Left renal cortex interstitium (tissue), 4 donors: Measurements from ENCODE around the gene EFNB3. TPM values are rescaled to one million over a fixed set of nuclear protein-coding genes. Genes with fewer than 3 reads are reported as not detected.

Experiments used
- DNase-seq, 4 donors: peaks; one replicate each; pipeline ENCODE4 v3.0.0-alpha.2; 2013; ENCODE audit warnings: low read depth in 4 of 4, low spot score in 2 of 4, missing footprints in 1 of 4
- polyA plus RNA-seq, 4 donors: library from polyadenylated mRNA; unstranded; fragments of 120-200 nt; gene quantifications; one replicate each; pipeline ENCODE4 v1.2.1, GENCODE V29; 2013; ENCODE audit not compliant: insufficient read length in 4 of 4

EFNB3 gene
- polyA plus RNA-seq, 4 donors: 22.3 to 25.6 (median 23.7) TPM

DNA sequence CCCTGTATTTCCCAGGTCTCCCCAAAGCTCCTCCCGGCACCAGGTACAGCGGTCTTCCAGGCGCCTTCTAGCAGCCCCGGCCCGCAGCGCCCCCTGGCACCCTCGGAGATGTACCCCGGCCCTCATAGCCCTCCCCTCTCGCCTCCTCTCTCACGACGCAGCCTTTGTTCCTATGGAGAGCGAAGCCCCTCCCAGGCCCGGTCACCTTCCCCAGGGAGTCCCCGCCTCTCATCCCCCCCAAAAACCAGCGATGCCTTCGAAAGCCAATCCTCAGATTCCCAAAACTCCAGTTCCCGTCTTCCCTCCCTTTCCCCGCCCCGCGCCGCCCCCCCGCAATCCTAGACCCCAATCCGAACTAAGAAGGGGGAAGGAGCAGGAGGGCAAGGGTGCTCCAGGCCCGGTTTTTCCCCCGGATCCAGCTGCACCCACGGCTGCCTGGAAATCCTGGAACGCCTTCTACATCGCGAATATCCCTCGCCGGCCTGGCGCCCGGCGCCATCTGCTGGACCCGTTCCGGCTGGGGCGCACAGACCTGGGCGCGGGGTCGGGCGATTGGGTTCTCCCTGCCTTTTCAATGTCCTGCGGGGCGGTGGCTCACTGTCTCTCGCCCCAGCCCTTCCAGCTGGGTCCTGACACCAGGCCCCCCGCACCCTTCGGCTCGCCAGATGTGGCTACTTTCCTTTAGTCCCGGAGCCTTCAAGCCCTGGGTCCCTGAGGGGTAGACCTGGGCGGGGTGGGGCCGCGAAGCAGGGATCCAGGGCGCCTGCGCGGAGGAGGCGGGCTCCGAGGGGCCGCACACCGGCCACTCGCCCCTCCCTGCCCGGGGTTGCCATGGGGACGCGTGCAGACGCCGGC is 12.1 kb downstream of the EFNB3 start, which contains the start of gene DNAH2:
TSS of gene DNAH2 (plus strand) at position 844 of the 855 bp plus-strand sequence. CDS start 1,991 bp downstream, outside the sequence.
- DNase-seq: peak; percentile 85 to 92 (median 85)

DNA sequence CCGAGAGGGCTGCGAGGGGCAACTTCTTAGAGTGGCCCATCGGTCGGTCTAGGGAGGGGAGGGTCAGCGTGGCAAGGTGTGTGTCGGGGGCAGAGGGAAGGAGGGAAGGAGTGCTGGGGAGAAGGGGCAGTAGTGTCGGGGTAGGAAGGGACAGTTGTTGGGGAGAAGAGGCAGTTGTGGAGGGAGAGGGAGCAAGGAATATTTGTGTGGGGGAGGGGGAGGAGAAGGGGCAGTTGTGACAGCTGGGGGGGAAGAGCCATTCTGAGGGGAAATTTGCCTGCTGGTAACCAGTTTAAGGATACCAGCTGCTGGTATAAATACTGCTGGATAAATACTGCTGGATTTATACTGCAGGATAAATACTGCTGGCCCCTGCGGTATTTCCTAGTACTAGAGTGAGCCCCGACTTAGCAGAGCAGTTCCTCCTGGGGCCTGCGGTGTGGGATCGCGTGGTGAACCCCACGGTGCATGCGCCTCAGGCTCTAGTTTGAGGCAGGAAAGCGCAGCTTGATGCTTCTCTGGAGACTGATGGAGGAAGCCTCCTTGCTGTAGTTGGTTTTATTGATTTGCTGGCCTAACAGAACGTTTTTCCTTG is 12.9 kb downstream of the EFNB3 start:
- DNase-seq: no peak

DNA sequence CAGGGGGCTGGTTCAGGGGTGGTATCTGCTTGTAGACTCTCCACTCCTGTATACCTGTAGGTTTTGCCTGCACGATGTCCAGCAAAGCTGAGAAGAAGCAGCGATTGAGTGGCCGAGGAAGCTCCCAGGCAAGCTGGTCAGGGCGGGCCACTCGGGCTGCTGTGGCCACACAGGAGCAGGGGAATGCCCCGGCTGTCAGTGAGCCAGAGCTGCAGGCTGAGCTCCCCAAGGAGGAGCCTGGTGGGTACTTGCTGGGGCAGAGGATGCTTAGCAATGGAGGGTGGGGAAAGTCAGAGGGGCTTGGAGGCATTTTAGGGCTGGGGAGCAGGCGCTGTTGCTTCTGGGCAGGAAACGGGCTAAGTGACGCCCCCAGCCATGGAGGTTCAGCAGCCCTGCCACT is 14.7 kb downstream of the EFNB3 start:
- no peak for DNase-seq

DNA sequence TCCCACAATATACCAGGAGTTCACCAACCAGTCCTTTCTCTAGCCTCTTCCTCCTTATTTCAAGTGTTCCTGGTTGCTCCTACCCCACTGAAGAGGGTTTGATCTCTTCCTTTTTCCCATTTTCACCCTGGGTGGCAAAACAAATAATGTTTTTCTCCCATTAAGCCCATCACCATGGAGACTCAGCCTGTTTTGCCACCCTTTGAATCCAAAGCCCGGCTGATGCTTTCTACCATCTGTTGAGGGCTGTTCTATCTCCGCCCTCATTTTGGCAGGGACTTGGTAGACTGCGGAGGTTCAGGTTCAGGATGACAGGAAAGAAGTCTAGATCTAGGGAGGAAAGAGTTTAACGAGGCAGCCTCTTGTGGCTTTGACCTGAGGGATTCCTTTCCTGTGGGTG is 15.1 kb downstream of the EFNB3 start:
- no peak for DNase-seq

DNA sequence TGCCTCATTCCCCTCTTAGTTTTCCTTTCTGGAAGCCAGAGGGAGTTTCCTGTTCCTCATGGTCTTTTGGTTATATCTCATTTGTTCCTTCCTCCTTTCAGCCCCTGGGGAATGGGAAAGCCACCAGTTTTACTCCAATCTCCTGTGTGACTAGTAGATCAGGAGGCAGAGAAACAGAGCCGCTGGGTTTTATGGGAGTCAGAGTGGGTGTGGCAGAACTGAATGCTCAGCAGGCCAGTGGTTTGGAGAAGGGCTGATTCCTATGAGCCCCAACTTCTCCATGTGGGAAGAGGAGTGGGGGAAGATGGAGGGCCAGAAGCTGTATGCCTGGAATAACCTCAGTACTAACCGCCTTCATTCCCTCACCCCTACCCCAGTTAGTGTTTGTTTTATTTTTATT is 16.6 kb downstream of the EFNB3 start:
- no peak for DNase-seq

DNA sequence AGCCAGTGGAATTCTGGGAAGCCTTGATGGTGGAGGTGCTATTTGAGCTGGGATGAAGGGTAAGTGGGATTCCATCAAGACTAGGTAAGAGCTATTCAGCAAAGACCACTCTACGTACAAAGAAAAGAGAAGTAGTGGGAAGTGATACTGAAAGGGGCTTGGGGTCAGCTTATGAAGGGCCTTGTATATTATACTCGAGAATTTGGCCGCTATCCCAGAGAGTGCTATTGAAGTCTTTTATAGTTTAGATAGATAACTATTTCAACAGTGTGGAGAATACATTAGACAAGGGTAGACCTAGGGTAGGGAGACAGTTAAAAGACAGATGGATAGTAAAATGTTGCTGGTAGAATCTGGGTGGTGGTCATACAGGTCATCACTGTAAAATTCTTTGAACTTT is 22.9 kb downstream of the EFNB3 start:
- no peak for DNase-seq

DNA sequence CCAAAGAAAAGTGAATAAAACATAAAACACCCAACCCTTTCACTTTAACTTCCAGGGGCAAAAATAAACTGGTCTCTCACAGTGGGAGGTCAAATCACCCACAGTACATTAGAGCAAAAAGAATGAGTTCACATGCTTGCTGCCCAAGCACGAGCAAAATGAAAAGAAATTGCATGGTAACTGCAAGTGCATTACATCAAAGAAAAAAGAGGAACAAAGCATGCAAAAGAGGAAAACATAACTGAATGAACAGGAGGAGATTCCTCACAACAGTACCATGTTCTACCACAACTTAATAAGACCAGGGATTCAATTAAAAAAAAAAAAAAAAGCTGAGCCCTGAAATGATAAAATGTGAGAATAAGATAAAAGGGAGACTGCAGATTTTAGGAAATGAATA is 24.8 kb downstream of the EFNB3 start:
- DNase-seq: no peak

DNA sequence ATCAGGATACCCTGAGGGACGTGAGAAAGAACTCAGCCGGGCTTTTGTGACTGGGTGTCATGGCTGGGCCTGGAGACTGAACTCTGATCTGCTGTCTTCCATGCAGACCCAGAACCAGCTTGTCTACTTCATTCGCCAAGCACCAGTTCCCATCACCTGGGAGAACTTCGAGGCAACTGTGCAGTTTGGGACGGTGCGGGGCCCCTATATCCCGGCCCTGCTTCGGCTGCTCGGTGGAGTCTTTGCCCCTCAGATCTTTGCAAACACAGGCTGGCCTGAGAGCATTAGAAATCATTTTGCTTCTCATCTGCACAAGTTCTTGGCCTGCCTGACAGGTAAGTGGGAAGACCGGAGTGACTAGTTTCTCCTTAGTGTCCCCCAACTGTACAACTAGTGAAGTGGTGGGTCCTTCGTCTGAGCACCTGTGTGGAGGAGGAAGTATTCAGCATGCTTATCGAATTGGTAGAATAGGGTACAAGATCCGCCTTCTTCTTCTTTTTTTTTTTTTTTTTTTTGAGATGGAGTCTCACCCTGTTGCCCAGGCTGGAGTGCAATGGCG is 28.1 kb downstream of the EFNB3 start:
- no peak for DNase-seq

DNA sequence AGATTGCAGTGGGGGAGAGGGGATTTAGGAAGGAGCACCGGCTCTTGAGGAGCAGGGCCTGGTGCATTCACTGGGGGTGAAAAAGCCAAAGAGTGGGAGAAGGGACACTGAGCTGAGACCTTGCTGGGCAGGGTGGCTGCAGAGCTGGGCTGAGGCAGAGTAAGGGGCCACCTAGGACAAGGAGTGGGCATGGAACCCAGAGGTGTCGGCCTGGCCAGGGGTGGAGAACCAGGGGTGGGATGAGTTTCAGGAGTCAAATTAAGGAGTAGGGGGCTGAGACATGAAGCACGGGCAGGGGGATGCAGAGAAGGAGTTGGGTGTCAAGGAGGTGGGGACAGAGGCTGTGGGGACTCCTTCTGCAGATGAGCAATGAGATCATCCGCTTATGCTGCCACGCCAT is 32.6 kb downstream of the EFNB3 start:
- no peak for DNase-seq

DNA sequence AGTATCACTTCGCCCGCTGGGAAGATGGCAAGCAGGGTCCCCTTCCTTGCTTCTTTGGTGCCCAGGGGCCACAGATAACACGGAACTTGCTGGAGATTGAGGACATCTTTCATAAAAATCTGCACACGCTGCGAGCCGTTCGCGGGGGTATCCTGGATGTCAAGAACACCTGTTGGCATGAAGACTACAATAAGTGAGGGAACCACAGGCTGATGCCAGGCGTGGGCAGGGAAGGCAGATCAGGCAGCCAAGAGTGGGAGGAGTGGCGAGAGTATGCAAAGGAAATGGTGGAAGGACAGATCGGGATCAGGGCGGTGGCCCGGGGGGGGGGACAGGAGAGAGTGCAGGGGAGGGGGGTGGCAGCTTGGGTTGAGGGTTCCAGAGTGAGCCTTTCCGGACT is 34.7 kb downstream of the EFNB3 start:
- no peak for DNase-seq

DNA sequence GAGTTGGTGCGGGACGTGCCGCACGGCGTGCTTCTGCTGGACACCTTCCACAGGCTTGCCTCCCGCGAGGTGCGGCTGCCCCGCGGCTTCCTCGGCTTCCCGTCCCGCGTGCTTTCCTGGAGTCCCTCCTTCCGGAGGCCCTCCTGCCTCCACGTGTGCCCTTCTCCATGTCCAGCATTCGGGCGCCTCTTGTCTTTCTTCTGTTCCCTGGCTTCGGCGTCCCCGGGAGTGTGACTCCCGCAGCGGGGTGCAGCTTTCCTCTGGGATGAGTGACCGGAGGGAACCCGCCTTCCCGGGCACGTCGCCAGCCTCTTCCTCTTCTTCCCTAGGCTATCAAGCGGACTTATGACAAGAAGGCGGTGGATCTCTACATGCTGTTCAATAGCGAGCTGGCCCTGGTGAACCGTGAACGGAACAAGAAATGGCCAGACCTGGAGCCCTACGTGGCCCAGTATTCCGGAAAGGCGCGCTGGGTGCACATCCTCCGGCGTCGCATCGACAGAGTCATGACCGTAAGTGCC is 35.5 kb downstream of the EFNB3 start:
- no peak for DNase-seq

DNA sequence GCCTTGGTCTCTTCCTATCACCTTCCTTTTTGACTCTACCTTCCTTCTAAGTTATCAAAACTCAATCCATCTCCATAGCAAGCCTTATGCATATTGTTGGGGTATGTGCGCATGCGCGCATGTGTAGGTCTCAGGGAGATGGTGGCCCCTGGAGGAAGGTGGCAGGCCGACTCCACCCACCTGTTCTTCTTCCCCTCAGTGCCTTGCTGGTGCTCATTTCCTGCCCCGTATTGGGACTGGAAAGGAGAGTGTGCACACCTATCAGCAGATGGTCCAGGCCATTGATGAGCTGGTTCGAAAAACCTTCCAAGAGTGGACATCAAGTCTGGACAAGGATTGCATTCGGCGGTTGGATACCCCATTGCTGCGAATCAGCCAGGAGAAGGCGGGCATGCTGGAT is 37.7 kb downstream of the EFNB3 start:
- no peak for DNase-seq

DNA sequence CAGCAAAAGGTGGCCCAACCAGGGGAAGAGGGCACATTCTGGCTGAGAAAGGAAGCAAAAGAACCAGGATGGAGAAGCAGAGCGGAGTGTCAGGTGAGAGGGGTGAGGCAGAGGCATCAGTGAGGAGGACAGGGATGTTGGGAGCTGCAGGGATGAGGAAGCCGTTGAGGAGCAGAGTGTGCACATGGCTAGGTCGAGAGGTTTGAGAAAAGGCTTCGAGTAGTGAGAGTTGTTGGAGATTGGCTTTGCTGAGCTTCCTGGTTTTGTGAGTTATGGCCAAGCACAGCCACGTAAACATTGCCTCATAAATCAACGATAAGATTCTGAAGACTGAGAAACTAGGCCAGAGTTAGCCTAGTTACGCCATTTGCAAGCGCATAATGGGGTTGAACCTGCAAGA is 39.4 kb downstream of the EFNB3 start:
- DNase-seq: peak in 1 of 4 donors; percentile 13

DNA sequence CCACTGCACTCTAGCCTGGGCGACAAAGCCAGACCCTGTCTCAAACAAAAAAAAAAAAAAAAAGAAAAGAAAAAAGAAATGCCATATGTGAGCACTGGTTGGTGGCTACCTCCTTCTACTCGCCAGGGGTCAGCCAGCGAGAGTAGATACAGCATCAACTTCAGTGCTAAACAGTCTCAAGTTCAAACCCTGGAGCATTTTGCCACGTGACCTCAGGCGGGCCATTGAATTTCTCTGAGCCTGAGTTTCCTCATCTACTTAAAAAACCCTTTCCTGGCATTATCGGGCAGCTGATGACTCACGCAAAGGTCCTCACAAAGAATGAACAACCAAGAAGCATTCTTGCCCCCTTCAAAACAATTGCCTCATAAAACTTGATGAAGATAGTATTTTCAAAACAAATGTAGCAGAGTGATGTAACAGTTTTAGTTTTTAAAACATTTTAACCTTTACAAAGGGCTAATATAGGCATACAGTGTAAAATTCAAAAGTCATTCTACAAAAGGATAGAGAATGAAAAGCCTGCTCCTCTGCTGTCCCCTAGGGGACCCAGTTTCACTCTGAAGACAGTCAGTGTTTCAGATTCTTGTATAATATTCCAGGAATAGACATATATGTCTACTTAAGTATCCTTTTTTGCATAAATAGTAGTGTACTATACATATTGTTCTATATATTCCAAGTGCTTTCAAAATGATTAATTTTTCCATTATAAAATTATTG is 40.9 kb downstream of the EFNB3 start:
- no peak for DNase-seq

DNA sequence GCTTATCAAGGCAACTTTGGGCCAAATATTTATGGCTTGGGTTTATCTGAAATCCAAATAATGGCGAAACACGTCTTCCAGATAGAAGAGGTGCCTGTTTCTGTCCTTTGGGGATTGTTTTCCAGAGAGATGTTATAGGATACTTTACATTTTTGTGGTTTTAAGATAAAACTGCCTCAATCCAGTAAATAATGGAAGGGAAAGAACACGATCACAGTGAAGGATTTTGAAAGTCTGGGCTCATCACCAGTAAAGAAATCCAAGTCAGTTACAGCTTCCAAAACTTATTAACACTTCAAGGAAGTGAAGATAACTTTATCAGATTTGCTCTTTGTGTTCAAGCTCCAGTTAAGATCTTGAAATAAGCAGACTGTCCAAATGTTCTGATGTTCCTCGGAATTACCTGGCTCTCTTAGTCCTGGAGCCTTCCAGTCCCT is 42.7 kb downstream of the EFNB3 start:
- no peak for DNase-seq

DNA sequence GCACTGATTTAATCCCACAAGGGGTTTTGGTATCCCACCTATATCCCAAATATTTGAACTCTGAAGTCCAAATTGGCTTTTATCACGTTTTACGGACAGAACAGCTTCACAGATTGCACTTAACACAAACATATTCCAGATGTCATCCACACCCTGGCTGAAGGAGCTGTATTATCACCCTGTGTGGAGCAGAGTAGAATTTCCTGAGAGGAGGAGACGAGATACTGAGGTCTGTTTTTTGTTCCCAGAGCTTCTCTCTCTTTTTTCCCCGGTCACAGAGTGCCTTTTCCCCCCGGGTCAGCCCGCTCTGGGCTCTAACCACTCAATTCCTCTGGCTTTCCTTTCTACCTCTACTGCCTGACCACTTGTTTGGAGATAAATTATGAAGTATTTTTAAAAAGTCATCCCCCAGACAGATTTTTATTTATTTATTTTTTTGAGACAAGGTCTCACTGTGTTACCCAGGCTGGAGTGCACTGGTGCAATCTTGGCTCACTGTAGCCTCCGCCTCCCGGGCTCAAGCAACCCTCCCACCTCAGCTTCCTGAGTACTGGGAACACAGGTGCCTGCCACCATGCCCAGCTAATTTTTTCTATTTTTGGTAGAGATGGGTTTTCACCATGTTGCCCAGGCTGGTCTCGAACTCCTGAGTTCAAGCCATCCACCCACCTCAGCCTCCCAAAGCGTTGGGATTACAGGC is 43.2 kb downstream of the EFNB3 start:
- DNase-seq: no peak

DNA sequence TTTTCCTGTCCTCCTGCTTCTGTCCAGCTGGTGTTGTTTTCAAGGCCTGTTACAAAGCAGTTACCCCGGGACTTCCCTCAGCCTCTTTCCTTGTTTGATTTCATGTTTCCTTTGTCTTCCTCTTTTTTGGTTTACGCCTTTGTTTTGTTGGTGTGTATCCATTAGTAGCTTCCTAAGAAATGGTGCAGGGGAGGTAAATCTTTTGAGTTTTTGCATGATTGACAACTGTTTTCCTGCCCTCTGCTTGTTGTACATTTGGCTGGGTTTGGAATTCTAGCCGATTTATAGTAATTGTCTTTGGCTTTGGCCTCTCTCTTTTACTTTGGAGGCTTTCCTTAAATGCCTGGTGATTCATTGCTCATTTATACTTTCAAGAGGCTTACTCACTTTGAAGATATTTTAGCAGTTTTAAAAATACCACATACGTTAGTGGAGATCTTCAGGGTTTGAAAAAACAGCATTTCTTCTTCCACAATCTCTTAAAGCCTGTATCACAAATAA is 45.4 kb downstream of the EFNB3 start:
- no peak for DNase-seq

DNA sequence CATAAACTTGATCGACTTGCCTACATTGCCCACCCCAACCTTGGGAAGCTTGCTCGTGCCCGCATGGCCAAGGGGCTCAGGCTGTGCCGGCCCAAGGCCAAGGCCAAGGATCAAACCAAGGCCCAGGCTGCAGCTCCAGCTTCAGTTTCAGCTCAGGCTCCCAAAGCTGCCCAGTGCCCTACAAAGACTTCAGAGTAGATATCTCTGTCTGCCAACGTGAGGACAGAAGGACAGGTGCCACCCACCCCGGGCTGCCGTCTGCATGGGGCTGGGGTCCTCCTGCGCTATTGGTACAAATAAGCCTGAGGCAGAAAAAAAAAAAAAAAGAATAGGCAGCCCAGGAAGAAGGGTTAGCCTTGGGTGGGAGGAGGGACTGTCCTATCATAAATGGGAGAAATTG is 49.7 kb downstream of the EFNB3 start:
- no peak for DNase-seq

DNA sequence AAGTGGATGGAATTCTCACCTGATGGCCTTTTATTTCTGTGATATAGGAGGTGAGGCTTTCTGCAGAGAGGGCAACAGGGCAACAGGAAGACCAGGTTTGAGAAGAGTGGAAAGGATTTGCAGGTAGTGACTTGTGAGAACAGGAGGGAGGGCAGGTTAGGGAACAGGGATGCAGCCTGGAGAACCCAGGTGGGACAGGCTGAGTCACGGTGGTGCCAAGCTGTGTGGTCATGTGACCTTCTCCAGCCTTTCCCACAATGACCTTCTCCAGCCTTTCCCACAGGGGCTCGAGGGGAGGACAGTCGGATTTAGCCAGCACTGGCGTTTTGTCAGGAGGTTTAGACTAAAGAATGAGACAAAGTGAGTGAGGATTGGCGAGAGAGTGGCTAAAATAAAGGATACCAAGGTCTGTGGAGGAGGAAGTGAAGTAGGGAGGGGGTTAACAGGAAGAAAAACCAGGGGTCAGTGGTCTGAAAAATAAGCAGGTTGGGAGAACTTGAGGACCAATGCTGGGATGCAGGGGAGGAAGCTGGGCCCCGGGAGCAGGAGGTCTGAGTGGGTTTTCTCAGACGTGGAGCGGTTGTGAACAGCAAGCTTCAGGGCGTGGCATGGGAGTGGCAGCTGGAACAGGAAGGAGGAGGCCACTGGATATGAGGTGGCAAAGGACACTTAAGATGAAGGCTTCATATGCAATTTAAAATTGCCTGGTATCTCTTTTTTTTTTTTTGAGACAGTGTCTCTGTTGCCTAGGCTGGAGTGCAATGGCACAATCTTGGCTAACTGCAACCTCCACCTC is 50.3 kb downstream of the EFNB3 start:
- no peak for DNase-seq
